K562 (cell line): Measurements from ENCODE around the gene CTCFL. TPM values are rescaled to one million over a fixed set of nuclear protein-coding genes. Genes with fewer than 3 reads are reported as not detected.

Source experiments
- NCOA1 ChIP-seq: fragments of 450-650 bp; IDR thresholded peaks from 2 replicates; pipeline ENCODE4 v1.6.1; 2016; ENCODE audit warnings: low read depth
- NR0B1 ChIP-seq: fragments of 450-650 bp; IDR thresholded peaks from one replicate; pipeline ENCODE4 v1.6.1; 2018; ENCODE audit warnings: mild to moderate bottlenecking, moderate library complexity; ENCODE audit not compliant: partially characterized antibody
- TAF7 ChIP-seq: fragments of 450-650 bp; IDR thresholded peaks from 2 replicates; pipeline ENCODE4 v1.6.1; 2016; ENCODE audit warnings: missing genetic modification characterization, missing compliant biosample characterization
- TCFL5 ChIP-seq: fragments of 250-450 bp; sonication (Bioruptor Pico); conservative IDR thresholded peaks from 2 replicates; pipeline ENCODE4 v1.6.1; 2021; ENCODE audit warnings: mild to moderate bottlenecking, moderate library complexity, matching md5 sums
- ZBTB9 ChIP-seq: fragments of 450-650 bp; formaldehyde crosslinking; IDR thresholded peaks from 2 replicates; pipeline ENCODE4 v1.4.0; 2020; ENCODE audit warnings: mild to moderate bottlenecking, moderate library complexity
- polyA plus RNA-seq, 8 experiments: library from polyadenylated mRNA; depleted of rRNA in 4 of 8; stranded (reverse) in 5 of 8; unstranded in 3 of 8; fragments of >200 nt; fragmentation: Nextera tagmentation in 2 of 8; fragmentation: Illumina TruSeq in 1 of 8; extraction: Ambion mirVana in 2 of 8; extraction: Trizol in 1 of 8; gene quantifications; 2 replicates each; pipeline versions ENCODE4 v1.2.1 to v1.2.3, GENCODE V29; 2011 to 2014; ENCODE audit warnings: inconsistent platforms in 1 of 8, missing spikeins in 1 of 8
- total RNA-seq, 7 experiments: library from RNA; depleted of rRNA in 6 of 7; stranded (reverse); fragments of >200 nt in 6 of 7; fragmentation: Illumina TruSeq in 2 of 7; extraction: Trizol in 2 of 7; gene quantifications; 2 replicates each; pipeline versions ENCODE4 v1.2.1 to v1.2.3, GENCODE V29; 2011 to 2021; ENCODE audit warnings: low replicate concordance in 1 of 7
- TF ChIP-seq, protein P1 (sequence below): sonication (generic); formaldehyde crosslinking; IDR thresholded peaks from 2 replicates; pipeline ENCODE4 v1.8.1; 2023; ENCODE audit warnings: mild to moderate bottlenecking, missing genetic modification reagents

Gene CTCFL
- total and polyA plus RNA-seq, 9 of the 15 experiments (the other 6 are each of a cell fraction or from before 2014, with no cell fraction given): 42.4 to 188 (median 111) TPM

- TF ChIP-seq, protein P1, sequence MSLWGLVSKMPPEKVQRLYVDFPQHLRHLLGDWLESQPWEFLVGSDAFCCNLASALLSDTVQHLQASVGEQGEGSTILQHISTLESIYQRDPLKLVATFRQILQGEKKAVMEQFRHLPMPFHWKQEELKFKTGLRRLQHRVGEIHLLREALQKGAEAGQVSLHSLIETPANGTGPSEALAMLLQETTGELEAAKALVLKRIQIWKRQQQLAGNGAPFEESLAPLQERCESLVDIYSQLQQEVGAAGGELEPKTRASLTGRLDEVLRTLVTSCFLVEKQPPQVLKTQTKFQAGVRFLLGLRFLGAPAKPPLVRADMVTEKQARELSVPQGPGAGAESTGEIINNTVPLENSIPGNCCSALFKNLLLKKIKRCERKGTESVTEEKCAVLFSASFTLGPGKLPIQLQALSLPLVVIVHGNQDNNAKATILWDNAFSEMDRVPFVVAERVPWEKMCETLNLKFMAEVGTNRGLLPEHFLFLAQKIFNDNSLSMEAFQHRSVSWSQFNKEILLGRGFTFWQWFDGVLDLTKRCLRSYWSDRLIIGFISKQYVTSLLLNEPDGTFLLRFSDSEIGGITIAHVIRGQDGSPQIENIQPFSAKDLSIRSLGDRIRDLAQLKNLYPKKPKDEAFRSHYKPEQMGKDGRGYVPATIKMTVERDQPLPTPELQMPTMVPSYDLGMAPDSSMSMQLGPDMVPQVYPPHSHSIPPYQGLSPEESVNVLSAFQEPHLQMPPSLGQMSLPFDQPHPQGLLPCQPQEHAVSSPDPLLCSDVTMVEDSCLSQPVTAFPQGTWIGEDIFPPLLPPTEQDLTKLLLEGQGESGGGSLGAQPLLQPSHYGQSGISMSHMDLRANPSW (CRISPR knock-in tag): no peak
- TF ChIP-seq NCOA1 (no peak), NR0B1 (no peak), TAF7 (tag) (no peak), ZBTB9 (CRISPR knock-in tag) (no peak), TCFL5 (CRISPR knock-in tag) (no peak)
Measured at GRCh38 chr20:57461726-57462125, 63.2 kb downstream of the CTCFL start (continued).
